NK-92 treated with Interleukin-12 subunit alpha and Interleukin-12 subunit beta, amount 100 ng/mL, for 24 hours (cell line): ENCODE data around the gene MAML1.
"Not testable (repeated sequence)": the region's sequence is repeated elsewhere in the genome, so short reads cannot be mapped to it uniquely, and the experiment has no call there.

Experiments used
- DNase-seq: peaks from one replicate; lab custom pipeline; 2025; lab: John Stamatoyannopoulos, UW

The MAML1 gene

DNA sequence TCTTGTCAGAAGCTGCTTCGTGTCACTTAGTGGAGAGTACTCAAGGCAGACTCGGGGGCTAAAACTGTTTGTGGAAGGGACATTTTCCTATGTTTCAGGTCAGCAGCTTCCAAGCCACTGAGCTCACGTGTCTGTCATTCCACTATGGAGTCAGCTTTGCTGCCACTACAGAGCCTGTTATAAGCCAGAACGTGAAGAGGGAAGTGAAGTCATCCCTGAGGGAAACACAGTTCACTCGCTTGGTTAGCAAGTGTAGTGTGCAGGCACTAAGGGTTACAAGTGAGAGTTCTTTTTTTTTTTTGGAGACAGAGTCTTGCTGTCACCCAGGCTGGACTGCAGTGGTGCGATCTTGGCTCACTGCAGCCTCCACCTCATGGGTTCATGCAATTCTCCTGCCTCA lies 36.6 kb downstream of the MAML1 start:
- no peak for DNase-seq

DNA sequence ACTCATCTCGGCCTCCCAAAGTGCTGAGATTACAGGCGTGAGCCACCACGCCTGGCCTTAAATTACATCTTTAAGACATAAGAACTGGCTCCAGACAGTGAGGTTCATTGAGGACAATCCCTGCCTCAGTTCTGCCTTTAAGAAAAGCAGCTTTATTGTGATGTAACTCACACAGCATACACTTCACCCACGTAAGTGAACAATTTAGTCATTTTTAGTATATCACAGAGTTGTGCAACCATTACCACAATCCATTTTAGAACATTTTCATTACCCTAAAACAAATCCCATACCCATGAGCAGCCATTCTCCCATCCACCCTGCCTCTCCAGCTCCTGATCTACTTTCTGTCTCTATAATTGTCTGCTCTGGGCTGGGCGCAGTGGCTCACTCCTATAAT lies 37.2 kb downstream of the MAML1 start:
- no peak for DNase-seq

DNA sequence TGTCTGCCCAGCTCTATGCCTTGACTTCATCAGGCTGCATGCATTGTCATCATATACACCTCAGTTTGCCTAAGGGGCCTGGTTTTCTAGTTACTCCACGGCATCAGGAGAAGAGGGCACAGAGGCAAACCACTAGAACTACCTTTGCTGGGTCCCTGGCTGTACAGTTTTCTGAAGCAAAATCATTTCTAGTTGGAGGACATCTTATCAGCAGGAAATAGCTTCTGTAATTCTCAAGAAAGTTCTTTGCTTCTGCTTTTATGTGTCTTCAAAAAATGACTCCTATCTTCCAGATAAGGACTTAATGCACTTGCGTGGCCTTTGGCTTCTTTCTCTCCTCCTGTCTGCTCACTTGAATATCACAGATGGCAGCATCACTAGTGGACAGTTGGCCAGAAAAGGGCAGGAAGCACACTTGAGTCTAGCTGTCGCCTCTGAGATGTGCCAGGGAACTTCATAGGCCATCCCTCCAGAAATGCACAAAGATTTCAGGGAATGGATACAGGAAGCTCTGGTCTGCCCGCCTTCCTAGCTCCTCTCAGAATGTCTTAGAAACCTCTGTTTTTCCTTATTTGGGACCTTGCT lies 38.8 kb downstream of the MAML1 start:
- DNase-seq = no peak

DNA sequence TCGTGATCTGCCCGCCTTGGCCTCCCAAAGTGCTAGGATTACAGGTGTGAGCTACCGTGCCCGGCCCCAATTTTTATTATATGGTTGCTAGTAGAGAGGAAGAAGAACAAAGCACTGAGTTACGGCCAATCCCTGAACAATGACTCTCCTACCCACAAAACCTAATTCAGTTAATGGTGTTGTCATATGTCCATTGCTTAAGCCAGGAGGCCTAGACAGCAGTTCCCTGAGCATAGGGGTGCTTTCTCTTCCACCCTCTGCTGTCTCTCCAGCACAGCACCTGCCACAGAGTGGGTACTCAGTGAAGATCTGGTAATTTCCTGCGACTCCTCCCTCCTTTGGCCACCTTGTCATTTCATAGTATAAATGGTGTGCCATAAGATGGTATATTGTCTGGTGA lies 39.7 kb downstream of the MAML1 start:
- no peak for DNase-seq

DNA sequence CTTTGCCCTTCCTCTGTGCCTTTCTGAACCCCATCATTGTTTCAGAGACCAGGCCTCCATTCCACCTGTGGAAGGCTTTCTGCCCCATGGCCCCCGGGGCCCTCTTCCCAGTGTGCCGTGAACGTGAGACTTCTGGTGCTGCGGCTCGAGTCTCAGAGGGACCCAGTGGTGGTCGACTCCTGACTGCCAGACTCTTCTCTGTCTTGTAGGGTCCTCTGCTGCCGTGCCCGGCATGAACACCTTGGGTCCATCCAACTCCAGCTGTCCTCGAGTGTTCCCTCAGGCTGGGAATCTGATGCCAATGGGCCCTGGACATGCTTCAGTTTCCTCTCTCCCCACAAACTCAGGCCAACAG lies 41.0 kb downstream of the MAML1 start:
- DNase-seq = no peak

DNA sequence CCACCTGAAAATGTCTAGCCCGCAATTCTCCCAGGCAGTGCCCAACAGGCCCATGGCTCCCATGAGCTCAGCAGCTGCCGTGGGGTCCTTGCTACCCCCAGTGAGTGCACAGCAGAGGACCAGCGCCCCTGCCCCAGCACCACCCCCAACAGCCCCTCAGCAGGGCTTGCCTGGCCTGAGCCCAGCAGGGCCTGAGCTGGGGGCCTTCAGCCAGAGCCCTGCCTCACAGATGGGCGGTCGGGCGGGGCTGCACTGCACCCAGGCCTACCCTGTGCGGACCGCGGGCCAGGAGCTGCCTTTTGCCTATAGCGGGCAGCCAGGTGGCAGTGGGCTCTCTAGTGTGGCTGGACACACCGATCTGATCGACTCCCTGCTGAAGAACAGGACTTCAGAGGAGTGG lies 41.8 kb downstream of the MAML1 start:
- DNase-seq = no peak

DNA sequence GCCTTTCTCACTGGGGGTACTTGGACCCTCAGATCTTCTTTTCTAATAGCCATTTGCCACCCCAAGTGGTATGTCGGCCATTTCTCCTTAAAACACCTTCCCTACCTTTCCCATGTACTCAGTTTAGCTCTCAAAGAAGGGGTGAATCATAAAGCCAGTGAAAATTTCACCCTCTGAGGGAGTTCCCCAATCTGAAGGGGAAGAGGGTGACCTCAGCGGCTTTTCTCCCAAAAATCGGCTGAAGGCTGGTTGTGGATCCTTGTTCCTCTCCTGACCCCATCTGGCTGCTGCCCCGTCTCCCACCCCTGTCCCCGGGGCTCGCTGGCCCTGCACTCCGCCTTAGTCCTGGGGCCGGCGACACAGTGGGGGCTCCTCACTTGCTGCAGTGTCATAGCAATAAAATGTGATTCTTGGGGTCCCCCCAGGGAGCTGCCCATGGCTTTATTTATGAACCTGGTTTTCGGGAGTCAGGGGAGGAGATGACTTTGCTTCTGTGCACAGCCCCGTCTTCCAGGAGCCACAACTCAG lies 43.9 kb downstream of the MAML1 start:
- DNase-seq = no peak

DNA sequence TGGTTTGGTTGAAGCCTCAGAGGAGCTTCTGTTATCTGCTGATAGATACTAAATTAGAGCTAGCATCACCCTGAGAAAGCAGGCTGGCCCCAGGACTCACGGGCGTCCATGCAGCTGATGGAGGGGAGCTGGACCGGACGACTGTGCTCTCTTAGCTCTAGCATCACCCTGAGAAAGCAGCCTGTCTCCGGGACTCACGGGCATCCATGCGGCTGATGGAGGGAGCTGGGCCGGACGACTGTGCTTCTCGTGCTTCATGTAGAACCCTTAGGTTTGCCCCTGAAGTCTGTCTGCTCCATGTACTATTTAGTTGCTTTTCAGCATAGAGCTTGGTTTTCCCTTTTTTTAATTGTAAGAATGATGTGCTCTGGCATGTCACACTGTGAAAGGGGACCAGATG lies 44.8 kb downstream of the MAML1 start:
- DNase-seq = no peak

DNA sequence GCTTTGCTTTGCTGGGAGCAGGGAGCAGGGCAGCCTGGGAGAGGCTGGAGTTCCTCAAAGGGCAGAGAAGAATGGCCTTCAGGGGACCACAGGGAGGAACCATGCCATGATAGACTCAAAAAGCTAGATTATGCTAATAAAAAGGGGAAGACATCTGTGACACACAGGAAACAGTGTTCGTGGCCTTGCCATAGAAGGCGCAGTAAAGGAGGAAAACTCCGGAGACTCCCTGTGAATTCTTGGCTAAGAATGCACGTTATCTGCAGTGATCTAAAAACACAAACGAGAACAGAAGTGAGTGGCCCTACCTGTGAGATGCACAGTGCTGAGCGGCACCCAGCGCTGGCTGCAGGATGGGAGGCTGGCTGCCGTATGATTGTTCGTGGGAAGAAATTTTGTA lies 45.3 kb downstream of the MAML1 start:
- DNase-seq = no peak

DNA sequence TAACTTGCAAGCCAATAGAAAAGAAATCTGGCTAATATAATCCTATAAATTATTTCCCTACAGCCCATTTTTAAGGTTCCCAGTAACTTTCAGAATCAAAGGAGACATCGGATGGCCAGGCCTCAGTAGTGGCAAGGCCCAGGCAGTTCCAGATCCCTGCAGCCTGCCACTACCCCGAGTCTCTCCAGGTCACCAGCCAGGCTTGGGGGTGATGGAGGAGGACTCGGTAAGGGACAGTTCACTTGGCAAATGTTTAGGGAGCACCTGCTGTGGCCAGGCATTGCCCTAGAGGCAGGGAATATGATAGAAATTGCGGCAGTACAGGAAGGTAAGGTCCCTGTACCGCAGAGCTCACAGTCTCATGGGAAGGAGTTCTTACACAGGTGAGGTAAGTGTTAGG lies 46.0 kb downstream of the MAML1 start:
- DNase-seq = no peak

DNA sequence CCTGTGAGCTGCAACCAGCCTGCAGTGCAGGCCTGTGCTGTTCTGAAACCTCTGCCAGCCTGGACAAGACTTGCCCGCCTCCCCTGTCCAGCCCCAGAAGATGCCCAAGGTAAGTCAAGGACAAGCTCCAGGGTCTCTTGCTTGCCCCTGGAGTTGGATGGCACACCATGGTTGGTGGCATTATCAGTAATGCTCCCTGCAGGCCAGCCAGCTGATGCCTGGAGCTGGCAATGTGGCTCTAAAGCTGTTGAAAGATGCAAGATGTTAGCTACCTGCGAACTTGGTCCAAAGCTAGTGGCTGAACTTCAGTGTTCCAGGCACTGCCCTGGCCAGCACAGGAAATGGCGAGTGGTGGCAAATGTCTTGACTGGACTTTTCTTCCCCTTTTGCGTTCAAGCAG lies 47.2 kb downstream of the MAML1 start:
- no peak for DNase-seq

DNA sequence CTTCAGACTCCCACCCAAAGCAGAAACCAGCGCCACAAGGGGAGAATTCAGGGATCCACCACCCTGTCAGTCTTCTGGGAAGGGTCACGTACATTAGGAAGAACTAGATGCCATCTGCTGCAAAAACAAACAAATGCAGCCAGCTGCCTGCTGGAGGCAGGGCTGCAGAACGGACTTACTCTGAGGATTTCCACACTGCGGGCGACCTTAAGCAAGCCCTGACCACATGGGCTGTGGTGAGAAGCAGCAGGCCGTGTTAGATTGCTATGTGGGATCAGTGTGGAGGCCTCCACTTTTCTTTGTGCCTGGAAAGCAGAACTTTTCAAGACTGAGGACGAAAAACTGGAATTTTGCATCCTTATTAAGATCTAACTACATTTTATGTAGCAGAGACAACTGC lies 47.7 kb downstream of the MAML1 start:
- DNase-seq = no peak

DNA sequence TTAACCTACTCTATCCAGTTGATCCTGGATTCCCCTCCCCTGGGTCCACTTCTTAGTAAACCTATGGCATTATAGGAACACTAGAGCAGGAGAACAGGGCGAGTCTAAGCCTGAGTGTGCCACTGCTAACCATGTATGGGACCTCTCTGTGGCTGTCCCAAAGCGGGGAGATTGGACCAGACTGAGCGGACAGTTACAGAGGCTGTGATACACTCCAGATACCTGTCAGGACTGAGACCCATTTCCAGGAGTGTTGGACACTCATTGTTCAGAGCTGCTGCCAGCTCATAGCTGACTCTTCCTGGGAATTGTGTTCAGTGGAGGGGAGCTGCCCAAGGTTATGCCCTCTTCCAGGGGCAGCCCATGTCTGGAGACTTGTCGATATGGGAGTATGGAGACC lies 49.2 kb downstream of the MAML1 start:
- no peak for DNase-seq

DNA sequence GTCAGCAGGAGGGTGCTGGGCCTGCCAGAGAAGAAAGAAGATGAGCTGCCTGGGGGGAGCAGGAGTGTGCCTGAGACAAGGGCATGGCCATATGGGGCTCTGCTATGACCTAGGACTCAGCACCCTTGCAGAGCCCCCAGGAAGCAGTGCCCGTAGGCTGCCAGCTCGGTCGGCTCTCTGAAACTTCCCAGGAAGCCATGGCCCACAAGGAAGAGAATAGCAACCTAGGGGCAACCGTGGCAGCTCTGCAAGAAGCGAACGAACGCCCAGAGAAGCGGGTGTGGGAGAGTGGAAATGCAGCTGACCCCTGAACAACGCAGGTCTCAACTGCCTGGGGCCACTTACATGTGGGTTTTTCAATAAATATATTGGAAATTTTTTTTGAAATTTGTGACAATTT lies 50.5 kb downstream of the MAML1 start:
- DNase-seq = no peak

DNA sequence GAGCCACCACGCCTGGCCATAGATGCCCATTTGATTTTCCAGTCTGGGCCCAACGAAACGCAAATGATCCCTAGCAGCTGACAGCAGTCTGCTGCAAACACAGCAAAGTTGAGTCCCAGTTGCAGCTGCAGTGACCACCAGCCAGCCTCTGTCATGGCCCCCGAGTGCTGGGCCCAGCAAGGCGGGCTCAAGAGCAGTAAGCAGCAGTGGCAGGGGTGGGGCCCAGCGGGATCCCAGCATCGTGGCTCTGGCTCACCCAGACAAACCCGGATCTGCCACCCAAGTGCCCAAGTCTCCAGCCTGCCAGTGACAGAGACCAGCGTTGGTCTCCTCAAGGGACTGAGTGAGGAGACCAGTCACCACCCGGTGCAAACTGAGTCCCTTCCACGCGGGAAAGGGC lies 54.2 kb downstream of the MAML1 start:
- no peak for DNase-seq

DNA sequence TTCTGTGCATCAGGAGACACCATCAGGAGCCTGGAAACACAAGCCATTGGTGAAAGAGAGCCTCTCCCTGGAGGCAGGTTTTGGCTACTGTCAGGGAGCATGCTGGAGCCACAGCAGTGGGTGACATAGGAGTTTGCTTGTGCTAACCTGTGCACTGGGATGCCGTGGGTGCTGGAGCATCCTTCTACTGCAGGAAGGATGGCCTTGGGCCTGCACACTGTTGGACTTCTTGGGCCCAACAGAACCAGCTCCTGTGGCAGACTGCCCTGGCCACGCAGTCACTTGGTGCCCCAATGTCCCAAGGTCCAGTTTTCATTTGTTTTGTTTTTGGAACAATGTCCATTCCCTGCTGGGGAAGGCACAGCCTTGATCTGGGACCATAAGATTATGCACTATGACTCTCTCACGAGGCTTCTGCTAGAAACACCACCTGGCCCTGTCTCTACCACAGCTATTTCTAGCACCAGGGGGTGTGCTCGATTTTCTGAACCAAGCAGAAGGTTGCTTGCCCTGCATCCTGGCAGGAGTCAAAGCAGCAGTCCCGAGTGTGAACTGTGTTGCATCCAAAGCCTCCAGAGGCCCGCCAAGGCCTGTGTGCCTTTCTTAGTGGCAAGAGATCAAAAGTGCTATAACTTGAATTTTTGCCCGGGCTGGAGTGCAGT lies 55.7 kb downstream of the MAML1 start:
- DNase-seq = no peak

DNA sequence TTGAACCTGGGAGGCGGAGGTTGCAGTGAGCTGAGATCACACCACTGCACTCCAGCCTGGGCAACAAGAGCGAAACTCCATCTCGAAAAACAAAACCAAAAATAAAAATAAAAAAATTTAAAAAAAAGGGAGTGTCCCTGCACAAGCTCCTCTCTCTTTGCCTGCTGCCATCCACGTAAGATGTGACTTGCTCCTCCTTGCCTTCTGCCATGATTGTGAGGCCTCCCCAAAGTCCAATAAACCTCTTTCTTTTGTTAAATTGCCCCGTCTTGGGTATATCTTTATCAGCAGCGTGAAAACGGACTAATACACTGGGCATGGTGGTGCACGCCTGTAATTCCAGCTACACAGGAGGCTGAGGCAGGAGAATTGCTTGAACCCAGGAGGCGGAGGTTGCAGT lies 56.7 kb downstream of the MAML1 start:
- DNase-seq = not testable (repeated sequence)

DNA sequence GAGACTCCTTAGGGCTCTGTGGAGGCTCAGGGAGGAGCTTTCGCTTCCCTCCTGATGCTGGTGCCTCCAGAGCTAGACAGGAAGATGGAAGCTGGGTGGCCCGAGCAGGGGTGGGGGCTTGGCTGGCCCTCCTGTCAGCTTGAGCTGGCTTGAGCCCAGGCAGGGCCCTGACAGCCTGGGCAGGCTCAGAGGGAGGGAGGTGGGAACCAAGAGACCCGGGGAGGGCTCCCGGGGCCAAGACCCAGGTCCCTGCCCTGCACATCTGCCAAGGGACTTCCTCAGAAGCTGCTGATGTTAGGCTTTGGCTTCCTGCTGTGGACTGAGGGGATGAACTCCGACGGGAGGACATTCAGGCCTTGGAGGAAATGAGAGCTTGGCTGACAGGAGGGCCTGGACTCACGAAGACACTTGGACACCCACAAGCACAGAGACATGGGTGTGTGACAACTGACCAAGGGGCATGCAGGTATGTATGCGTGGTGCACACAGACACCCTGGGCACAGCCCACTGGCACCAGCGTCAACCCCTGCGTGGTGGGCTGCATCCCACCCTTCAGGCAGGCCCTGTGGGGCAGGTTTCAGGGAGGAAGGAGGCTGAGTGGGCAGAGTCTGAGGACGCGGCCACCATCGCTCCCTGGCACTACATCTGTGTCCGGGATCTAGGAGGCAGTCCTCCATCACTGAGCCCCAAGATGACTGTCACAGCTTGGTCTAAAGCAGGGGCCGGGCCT lies 59.4 kb downstream of the MAML1 start:
- DNase-seq = no peak

DNA sequence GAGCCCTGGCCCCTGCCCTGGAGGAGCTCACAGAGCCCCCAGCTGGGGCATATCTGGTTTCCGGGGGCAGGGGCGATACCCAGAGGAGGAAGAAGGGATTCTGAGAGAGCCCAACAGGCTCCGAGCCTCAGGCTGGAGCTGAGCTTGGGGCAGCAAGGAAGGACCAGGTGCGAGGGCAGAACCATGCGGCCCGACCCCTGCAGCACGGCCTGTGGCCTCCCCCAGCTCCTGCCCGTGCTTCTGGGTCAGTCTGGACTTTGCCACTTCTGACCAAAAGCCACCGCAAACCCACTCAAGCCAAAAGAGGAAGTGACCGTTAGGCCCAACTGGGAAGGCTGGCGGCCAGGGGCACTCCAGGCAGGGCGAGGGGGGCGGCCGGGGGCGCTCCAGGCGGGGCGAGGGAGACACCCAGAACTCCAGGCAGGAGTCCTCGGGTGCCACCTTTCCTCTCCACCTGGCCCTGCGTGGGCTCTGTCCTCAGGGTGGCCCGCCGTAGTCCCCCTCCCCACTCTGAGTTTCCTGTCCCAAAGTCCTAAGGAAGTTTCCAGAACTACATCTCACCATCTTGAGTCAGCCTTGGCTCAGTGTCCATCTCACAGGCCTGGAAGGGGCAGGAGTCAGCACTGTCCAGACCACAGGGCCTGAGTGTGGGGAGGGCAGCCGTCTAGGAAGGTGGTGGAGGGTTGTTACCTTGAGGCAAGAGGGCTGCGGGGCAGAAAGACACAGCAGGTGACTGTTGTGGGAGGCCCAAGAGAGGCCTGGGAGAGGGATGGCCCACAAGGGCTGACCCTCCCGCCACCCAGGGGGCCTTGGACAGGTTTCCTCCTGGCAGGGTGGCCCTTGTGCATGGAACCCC lies 60.2 kb downstream of the MAML1 start:
- no peak for DNase-seq

DNA sequence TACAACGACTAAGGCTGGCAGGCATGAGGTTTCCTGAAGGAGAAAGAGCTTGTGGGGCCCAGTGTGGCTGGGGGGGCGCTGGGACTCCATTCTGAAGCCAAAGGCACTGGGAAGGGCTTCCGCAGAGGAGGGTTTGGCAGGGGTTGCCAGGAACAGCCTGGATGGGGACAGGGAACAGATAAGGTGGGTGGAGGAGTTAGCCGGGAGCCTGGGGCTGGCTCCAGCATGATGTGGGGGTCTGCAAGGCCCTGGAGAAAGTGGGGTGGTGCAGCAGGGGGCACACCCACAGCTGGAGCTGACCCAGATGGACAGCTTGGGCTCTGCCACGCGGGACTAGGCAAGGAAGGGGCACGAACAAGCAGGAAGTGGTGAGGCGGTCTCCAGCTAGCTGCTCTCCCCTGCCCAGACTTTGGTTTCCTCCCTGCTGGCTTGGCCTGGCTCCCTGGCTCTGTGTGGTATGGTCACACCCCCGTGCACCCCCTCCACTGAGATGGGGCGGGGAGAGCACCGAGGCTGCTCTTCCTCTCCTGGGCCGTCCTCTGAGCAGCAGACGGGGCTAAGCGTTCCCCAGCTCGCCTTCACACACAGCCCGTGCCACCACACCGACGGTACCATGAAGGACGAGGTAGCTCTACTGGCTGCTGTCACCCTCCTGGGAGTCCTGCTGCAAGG lies 61.0 kb downstream of the MAML1 start, which contains the start of gene LTC4S:
LTC4S (plus strand) TSS at position 519 of the 672 bp plus-strand sequence; CDS start at position 614, 95 bp downstream.
- DNase-seq = peak; percentile 17

DNA sequence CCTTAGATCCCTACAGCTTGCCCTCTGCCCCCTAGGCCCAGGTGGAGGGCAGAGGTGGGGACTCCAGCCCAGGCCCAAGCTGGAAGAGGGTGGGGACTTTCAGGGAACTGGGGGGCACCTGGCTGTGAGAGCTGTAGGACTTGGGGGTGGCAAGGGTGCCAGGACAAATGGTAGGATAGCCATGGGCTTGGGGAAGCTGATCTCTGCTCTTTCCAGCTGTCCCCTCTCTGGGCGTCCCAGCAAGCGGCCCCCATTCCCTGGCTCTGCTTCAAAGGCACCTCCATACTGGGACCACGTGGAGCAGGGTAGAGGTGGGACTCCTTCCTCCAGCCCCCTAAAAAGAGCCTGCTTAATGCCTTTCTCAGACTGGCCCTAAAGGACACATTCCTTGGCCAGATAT lies 61.5 kb downstream of the MAML1 start:
- DNase-seq = no peak

DNA sequence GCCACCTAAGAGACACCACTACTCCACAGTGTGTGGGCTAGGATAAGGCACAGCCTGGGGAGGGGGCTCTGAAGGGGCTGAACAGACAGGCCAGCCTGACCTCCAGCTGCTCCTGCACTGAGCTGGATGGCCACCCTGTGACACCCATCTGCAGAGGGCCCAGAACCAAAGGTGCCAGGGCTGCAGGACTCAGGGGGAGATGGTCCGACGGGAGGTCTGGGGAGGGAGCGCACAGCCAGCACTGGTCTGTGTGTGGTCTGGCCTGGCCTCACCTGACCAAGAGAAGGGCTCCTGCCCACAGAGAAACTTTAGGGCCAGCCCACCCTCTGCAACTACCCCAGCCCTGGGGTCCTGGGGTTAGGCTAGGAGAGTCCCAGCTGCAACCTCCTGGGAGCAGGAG lies 62.0 kb downstream of the MAML1 start:
- no peak for DNase-seq
